HG03060 (cell line): ENCODE measurements around the gene NCK2.
A peak's percentile ranks its signal among the peaks of the same experiment; 100 is the strongest.

Experiments used
- ATAC-seq: cut with Tn5 transposase; IDR thresholded peaks from one replicate; pipeline ENCODE4 v1.9.1; 2021; ENCODE audit warnings: low read depth, moderate number of reproducible peaks; ENCODE audit not compliant: unreplicated experiment

Gene NCK2

DNA sequence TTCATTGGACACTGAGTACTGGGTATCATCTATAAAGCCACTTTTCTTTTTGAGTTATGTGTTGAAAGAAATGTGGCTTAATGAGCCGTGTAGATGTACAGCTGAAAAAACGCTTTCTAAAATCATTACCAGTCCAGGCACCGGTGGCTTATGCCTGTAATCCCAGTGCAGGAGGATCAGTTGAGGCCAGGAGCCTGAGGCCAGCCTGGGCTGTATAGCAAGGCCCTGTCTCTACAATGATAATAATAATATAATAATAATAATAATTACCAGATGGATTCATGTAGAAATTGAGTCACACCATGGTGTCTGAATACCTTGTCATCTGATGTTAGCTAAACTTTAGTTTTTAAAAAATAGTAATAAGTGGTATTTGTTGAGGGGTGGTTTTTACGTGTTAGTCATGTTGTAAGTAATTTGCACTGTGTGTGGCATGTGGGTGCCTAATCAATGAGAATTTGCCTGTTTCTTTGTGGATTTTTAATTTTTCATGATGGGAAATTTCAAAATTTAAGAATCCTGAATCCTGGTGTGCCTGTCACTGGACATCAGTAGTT is 30.1 kb downstream of the NCK2 start:
- no peak for ATAC-seq

GRCh38 chr2:105775809-105776559 is 31.3 kb downstream of the NCK2 start:
- peak; percentile 39 for ATAC-seq

DNA sequence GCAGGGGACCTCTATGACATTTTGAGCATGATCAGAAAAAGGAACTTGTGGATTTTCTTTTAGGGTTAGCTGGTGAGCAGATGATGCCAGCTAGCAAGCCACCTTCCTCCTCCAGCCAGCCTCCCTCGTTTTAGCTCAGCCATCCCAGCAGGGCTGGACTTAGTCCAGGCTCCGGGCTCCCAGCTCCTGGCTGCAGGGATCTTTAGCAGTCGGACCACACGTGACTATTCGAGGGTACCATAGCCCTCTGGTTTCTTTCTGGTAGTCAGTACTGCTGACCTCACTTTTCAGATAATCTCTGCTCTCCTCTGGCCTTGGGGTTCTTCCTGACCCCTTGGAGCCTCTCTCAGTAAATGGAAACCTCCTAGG is 31.8 kb downstream of the NCK2 start:
- no peak for ATAC-seq

DNA sequence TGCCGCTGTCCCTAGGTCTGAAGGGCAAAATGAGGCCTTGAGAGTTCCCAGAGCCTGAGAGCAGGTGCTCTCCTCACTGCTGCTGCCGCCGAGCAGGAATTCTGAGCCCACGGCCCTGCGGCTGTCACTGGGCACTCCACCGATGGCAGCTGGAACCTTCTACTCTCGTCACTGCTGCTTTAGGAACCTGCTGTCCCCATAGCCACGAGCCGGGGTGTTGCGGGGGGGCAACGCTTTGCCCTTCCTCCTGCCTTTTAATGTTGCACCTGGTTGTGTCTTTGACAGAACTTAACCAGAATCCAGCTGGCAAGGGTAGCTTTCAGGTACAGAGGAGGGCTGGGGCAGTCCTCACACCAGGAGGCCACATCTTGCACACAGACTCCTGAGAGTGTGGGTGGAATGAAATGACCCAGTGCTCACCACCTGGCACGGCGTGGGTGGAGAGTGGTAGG is 32.3 kb downstream of the NCK2 start:
- no peak for ATAC-seq

DNA sequence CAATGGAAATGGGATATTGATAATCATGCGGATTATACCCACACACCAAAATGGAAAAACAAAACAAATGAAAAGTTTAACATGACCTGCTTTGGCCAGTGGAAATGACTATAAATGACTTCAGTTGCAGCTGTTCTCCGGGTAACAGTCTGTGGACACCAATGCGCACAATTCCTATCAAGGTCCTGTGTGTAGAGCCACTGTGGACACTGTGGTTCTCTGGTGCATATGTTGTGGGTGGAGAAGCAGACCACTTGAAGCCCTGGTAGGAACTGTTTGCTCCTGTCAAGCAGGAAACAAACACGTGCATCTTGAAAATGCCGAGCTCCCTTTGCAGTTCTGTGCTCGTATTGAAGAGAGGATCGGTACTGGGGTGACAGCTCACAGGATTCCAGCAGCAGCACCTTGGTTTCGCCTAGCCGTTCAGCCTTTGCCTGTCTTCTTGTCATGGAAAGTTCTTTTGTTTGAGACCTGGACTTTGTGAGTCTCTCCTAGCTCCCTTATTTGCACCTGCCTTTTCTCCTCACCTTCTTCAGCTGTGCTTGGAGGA is 32.9 kb downstream of the NCK2 start:
- no peak for ATAC-seq

DNA sequence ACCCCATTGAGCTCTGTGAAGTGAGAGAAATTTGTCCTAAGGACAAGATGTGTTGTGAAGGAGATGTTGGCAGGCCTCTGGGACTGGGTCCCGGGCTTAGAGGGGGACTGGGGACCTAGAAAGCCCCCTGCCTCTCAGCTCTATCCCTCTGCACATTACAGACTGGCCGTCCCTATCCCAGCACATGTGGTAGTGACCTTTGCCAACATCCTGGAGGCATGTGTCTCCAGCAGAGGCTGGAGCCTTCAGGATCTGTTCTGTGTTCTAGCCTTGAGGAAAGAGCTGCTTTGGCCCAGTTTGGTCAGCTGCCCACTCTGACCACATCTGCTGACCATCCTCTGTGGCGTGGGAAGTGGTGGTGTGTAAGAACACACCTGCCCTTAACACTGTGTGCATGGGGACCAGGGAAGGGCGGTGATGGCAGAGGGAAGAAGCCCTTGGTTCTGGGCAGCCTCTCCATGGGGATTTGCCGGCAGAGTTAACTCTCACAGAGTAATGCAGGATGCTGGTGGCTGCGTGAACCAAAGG is 33.4 kb downstream of the NCK2 start:
- no peak for ATAC-seq

DNA sequence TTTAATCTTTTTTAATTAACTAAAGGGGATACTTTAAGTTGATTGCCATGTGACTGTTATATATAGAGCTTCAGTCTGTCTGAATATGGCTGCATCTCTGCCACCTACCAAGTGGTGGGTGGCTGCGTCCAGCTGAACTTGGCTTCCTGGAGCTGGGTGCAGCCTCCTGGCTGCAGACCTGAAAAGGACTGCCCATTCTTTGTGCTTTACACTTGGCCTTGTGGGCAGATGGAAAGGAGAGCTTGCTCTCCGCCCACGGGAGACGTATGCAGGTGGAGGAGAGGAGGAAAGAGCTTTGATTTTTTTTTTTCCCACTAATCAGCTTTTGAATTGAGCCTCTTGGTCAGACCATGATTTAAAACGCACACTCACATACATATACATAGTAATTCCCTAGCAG is 34.7 kb downstream of the NCK2 start:
- ATAC-seq: no peak

DNA sequence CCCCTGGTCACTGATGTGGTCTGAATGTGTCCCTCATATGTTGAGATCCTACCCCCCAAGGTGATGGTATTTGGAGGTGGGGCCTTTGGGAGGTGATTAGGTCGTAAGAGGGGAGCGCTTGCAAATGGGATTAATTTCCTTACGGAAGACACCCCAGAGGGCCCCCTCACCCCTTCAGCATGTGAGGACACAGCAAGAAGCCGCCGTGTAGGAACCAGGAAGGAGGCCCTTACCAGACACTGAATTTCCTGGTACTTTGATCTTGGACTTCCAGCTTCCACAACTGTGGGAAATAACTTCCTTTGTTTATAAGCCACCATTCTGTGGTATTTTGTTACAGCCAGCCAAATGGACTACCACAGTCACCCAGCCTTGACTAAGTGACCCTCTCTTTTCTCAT is 35.9 kb downstream of the NCK2 start:
- ATAC-seq: no peak

DNA sequence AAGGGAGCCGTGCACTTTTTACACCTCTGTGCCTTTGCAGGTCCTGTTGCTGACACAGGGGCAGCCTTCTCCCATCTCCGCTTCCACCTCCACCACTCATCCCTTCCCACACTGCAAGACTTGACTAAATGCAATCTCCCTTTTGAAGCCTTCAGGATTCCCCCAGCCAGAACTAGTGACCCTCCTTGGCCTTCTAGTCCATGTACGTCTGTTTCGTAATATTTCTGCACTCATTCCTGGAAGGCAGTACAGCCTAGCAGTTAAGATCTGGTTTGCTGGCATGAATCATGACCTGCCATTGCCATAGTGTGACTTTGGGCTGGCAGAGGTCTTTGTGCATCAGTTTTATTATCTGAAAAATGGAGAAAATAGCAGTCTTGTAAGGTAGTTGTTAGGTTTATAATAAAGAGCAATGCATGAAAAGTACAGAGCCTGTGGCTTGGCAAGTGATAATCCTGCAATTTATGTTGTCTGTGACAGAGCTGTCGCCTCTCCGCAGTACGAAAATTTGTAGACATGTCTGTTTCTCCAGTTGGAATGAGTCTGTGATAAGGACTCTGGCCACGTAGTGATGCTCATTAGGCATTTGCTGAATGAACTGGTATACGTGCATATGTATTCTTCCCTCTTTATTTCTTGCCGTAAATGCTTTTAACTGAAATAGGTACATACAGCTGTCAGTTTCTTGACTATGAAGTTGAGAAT is 36.7 kb downstream of the NCK2 start:
- no peak for ATAC-seq

DNA sequence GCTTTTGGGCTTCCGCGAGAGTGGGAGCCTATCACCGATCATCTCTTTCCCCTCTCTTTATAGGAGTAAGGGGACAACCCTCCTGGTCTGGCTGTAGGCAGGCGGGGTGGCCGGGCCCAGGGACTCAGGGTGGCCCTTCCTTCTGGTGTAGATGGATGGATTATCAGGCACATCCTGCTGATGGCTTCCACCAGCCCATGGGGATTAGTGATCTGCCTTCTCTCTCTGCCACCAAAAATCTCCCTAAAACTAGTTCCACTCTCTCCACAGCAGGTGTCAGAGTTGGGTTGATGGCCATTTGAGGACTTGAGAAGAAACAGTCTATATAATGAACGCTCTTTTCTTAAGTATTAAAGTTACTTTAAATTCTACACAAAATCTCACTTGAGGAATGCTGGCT is 37.4 kb downstream of the NCK2 start:
- no peak for ATAC-seq

DNA sequence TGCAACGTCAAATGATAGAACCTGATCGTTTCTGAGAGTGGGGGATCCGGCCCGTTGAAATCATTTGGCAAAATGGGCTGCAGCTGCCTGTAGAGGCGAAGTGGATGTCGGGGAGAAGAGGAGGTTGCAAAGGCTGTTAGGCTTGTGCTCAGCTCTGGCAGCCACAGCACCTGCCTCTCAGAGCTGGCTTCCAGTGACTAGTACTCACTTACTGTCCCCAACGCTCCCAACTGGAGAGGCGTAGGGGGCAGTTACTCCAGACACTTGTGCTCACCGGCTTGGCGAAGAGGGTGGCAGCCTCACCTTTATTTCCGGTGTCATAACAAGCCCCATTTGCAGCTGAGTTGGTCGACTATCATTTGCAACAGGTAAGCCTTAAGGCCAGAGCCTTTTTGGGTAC is 37.9 kb downstream of the NCK2 start:
- ATAC-seq: no peak

GRCh38 chr2:105783151-105783738 is 38.5 kb downstream of the NCK2 start:
- ATAC-seq: no peak

- ATAC-seq: no peak
Observed at GRCh38 chr2:105783972-105784371, 39.3 kb downstream of the NCK2 start.

DNA sequence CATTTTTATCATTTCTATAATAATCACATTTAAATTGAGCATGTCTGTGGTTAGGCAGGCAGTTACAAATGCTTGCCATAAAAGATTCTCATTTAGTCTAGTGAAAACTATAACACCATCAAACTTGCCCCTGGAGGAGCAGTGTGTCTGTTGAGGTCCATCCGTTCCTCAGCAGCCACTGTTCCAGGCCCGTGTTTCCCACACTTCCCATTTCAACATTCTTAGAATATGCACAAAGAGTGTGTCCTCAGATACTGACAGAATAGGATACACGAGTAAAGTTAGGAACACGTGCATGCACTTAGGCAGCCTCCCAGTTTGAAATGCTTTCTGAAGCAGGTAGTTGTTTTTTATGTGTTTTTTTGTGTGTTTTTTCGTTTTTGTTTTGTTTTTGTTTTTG is 39.9 kb downstream of the NCK2 start:
- no peak for ATAC-seq

DNA sequence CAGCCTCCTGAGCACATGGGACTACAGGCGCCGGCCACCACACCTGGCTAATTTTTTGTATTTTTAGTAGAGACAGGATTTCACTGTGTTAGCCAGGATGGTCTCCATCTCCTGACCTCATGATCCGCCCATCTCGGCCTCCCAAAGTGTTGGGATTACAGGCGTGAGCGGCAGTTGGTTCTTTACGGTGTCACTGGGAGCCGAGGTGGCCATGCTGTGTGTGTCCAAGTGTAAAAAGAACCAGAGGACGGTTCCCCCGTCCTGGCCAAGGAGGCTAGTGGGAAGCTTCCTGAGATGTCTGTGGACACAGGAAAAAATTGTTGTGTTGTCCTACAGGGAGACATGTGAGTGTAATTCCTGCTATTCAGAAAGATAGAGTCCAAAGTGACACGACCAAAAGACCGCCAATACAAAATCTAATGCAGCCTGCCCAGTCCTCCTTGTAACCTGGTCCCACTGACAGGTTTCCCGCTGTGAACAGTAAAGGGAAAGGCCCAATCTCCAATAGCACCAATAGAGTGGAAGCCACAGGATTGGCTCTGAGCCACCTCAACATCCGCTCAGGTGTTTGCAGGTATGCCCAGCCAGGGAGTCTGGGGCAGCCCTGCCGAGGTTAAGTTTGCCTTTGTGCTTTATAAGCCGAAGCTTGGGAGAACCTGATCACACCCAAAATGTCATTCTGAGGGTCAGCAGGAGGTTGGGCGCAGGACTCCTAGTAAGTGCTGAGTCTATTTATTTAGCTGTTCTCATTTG is 40.6 kb downstream of the NCK2 start:
- ATAC-seq: no peak

DNA sequence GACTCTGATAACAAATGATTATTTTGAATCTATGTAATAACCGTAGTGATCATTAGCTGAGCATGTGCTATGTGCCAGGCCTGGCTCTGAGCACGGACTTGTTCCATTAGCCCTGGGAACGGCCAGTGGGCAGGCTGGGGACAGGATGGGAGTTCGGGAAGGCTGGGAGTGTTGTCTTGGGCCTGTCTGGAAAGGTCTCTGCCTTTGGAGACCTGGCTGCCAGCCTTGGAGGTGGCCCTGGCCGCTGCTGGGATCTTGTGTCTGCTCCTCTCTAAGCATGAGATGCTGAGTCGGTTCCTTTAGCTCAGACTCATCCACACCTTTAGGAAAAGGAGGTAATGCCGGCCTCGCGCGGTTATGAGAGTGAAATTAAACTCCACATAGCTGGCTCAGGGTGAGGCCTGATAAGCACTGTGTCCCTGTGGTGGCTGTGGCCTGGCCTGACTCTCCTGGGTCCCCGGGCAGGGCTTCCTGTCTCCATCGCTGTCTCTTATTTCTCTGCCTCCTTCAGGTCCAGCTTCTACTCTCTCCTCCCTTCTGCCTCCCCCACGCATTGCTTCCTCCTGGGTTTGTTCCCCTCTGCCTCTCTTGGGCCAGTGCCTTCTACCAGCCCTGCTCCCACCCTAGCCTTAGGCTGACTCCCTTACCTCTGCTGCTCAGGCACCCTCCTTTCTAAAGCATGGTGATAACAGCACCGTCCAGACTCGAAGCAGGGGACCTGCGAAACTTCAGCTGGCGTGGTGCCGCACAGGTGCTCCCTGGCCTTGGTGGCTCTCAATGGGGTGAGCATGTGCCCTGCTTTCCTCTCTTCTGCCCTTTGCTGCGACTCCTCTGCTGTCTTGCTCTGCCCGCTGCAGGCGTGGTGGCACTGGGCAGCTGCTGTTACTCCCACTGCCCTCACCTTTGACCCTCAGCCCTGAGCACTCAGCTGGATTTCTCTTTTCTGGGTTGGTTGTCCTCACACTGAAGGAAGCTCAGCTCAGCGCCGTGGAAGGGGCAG is 41.8 kb downstream of the NCK2 start:
- ATAC-seq: no peak

DNA sequence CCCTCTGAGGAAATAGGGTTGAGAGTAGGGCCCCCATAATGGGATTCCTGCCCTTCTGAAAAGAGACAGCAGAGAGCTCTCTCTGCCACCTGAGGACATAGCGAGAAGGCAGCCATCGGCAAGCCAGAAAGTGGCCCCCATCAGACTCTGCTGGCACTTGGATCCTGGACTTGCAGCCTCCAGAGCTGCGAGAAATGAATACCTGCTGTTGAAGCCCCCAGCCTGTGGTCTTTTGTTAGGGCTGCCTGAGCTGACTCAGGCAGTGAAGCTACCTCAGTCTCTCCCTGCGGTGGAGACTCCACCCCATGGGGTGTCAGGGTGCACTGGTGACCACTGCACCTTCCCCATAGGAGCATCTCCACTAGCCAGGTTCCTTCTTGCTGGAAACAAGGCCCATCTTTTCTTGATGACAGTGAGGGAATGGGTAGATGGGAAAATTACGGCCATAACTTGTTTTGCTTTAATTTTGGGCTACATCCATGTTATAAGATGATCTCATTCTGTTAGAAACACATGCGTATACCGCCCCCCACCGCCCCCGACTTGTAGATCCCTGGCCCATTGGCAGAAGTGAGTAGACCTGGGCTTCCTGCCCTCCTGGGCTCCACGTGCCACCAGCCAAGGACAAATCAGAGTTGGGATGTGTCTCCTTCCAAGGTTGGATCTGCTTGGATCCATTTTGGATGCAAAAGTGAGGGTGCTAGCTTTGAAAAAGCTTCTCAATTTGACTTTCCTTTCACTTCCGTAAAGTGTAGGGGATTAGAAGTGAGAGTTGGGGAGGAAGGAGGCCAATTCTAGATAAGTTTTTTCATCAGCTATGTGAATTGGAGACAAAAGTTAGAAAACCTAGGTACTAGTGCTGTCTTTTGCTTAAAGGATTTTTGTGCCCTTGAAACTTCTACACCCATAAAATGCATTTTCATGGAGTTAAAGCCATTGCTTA is 42.9 kb downstream of the NCK2 start:
- ATAC-seq: no peak

DNA sequence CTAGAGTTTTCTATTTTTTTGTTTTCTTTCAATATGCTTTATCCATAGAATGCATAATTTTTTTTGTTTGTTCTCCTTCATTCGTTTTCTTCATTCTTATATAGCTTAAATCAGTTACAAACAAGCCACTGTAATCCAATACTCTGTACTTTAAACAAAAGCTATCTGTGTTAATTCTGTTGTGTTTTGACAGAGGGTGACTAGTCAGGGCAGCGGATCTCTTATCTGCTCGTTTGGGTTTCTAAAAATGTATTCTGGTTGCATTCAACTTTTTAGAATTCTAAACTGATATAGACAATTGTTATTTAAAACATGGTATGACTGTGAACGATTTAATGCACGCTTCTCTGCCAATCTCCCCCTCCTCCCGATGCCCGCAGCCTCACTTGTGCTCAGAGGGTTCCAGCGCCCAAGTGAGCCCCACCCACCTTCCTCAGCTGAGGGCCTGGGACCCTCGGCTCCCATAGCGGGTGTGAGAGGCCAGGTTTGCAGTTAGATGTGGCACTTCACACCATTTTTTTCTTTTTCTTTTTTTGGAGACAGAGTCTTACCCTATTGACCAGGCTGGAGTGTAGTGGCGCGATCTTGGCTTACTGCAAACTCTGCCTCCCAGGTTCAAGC is 44.1 kb downstream of the NCK2 start:
- no peak for ATAC-seq
